Ishikawa (cell line): ENCODE measurements around the gene FSTL3.

Experiments
- CEBPB ChIP-seq: IDR thresholded peaks from 2 replicates; pipeline ENCODE4 v1.6.1; 2012
- CREB1 ChIP-seq: IDR thresholded peaks from 2 replicates; pipeline ENCODE4 v1.6.1; 2012; ENCODE audit warnings: low read depth
- EGR1 ChIP-seq: IDR thresholded peaks from 2 replicates; pipeline ENCODE4 v1.6.1; 2012
- EP300 ChIP-seq: IDR thresholded peaks from 2 replicates; pipeline ENCODE4 v1.6.1; 2012; ENCODE audit warnings: borderline replicate concordance
- FOXM1 ChIP-seq: IDR thresholded peaks from 2 replicates; pipeline ENCODE4 v1.6.1; 2012; ENCODE audit warnings: low read depth, borderline replicate concordance
- NFIC ChIP-seq: IDR thresholded peaks from 2 replicates; pipeline ENCODE4 v1.6.1; 2012
- RAD21 ChIP-seq: IDR thresholded peaks from 2 replicates; pipeline ENCODE4 v1.6.1; 2012; ENCODE audit warnings: low read depth
- REST ChIP-seq: IDR thresholded peaks from 2 replicates; pipeline ENCODE4 v1.6.1; 2012; ENCODE audit warnings: low read depth, mild to moderate bottlenecking
- TAF1 ChIP-seq: IDR thresholded peaks from 2 replicates; pipeline ENCODE4 v1.6.1; 2012; ENCODE audit warnings: low read depth, mild to moderate bottlenecking
- TEAD4 ChIP-seq: IDR thresholded peaks from 2 replicates; pipeline ENCODE4 v1.6.1; 2012
- USF1 ChIP-seq: IDR thresholded peaks from 2 replicates; pipeline ENCODE4 v1.6.1; 2012
- TF ChIP-seq, protein P1 (sequence below): IDR thresholded peaks from 2 replicates; pipeline ENCODE4 v1.6.1; 2012

- TF ChIP-seq EP300 = no peak
- no peak for TF ChIP-seq NFIC
- no peak for TF ChIP-seq TAF1
- TF ChIP-seq USF1 = no peak
- TF ChIP-seq, protein P1, sequence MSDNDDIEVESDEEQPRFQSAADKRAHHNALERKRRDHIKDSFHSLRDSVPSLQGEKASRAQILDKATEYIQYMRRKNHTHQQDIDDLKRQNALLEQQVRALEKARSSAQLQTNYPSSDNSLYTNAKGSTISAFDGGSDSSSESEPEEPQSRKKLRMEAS = no peak
- TF ChIP-seq RAD21 = no peak
- TF ChIP-seq REST = no peak
- TF ChIP-seq EGR1 = no peak
- TF ChIP-seq CREB1 = no peak
- no peak for TF ChIP-seq TEAD4
- TF ChIP-seq FOXM1 = no peak
- no peak for TF ChIP-seq CEBPB
Measured at GRCh38 chr19:732148-733069, 56.2 kb downstream of the FSTL3 start.
